Measurements from ENCODE around the gene ITGA7. TPM values are rescaled to one million over a fixed set of nuclear protein-coding genes. Genes with fewer than 3 reads are reported as not detected.

The ITGA7 gene
- total RNA-seq, 1 donor from 2014 or later, result 536 TPM

GRCh38 chr12:55703901-55704761 is 3.6 kb downstream of the ITGA7 start:
- DNase-seq (ENCODE audit: low spot score), result no peak

- no peak for DNase-seq (ENCODE audit: low spot score)
Observed at GRCh38 chr12:55703288-55703687, 4.4 kb downstream of the ITGA7 start.

GRCh38 chr12:55702861-55703260 is 4.8 kb downstream of the ITGA7 start:
- no peak for DNase-seq (ENCODE audit: low spot score)

GRCh38 chr12:55700255-55701018 is 7.3 kb downstream of the ITGA7 start:
- peak; percentile 57 for DNase-seq (ENCODE audit: low spot score)

- peak; percentile 76 for DNase-seq (ENCODE audit: low spot score)
Observed at GRCh38 chr12:55699471-55700055, 8.1 kb downstream of the ITGA7 start.

- DNase-seq (ENCODE audit: low spot score), result peak; percentile 53
Observed at GRCh38 chr12:55698965-55699364, 8.7 kb downstream of the ITGA7 start.

- peak; percentile 64 for DNase-seq (ENCODE audit: low spot score)
Observed at GRCh38 chr12:55698241-55698955, 9.3 kb downstream of the ITGA7 start.

GRCh38 chr12:55697686-55698085 is 10.0 kb downstream of the ITGA7 start:
- DNase-seq (ENCODE audit: low spot score), result peak; percentile 55

- peak; percentile 75 for DNase-seq (ENCODE audit: low spot score)
Observed at GRCh38 chr12:55696796-55697462, 10.8 kb downstream of the ITGA7 start.

- peak; percentile 83 for DNase-seq (ENCODE audit: low spot score)
Observed at GRCh38 chr12:55696141-55696540, 11.6 kb downstream of the ITGA7 start.

GRCh38 chr12:55695349-55695748 is 12.4 kb downstream of the ITGA7 start:
- DNase-seq (ENCODE audit: low spot score), result peak; percentile 47

GRCh38 chr12:55694651-55695050 is 13.1 kb downstream of the ITGA7 start:
- DNase-seq (ENCODE audit: low spot score), result peak; percentile 64

GRCh38 chr12:55694188-55694515 is 13.6 kb downstream of the ITGA7 start:
- DNase-seq (ENCODE audit: low spot score), result peak; percentile 68

GRCh38 chr12:55693323-55694187 is 14.1 kb downstream of the ITGA7 start:
- no peak for DNase-seq (ENCODE audit: low spot score)

- peak; percentile 64 for DNase-seq (ENCODE audit: low spot score)
Observed at GRCh38 chr12:55692631-55693322, 14.9 kb downstream of the ITGA7 start.

GRCh38 chr12:55688716-55689655 is 18.7 kb downstream of the ITGA7 start:
- peak; percentile 60 for DNase-seq (ENCODE audit: low spot score)

- no peak for DNase-seq (ENCODE audit: low spot score)
Observed at GRCh38 chr12:55687746-55688145, 20.0 kb downstream of the ITGA7 start.

- no peak for DNase-seq (ENCODE audit: low spot score)
Observed at GRCh38 chr12:55686366-55687010, 21.2 kb downstream of the ITGA7 start.
